ENCODE measurements around the gene CTR9. TPM values are rescaled to one million over a fixed set of nuclear protein-coding genes. Genes with fewer than 3 reads are reported as not detected.
A peak's percentile ranks its signal among the peaks of the same experiment; 100 is the strongest.
"Not testable (repeated sequence)": the region's sequence is repeated elsewhere in the genome, so short reads cannot be mapped to it uniquely, and the experiment has no call there.

Gene CTR9
- total RNA-seq, 1 experiment from 2014 or later: 20.5 TPM

DNA sequence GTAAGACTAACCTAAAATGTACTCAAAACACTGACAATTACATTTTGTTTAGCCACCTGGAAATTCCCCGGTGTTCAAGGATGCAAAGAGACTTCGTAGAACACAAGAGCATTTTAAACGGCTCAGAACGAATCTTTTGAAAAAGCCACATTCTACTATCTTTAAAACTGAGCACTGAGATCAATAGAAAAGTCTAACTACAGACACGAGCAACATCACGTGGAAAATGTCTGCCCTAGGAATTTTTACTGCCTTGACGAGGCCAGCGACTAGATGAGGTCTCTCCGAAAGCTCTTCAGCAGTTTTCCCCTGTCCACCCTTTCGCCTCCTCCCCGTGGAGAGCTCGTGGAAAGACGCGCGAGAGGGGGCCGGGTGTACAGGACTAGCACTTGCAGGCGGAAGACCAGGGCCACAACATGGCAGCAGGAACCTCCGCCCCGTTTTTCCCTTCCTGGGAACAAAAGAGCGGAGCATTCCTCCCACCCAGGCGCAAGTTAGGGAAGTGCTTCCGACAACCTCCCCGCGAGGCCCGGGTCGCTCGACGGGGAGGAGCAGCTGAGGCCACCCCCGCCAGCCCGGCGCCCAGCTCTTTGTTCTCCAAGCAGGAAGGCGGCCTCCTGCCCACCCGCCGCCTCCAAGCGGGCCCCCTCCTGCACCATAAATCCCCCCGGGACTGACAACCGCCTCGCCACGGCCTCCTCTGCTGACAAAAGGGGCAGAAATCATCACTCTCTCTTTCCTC, 56.6 kb downstream of the CTR9 start:
- Histone ChIP-seq H3K27me3 (ENCODE audit: control insufficient read depth, insufficient read depth, low read length) (no peaks in the 10 kb centered on the region; the same call in 1 of the 2 replicates), H3K36me3 (replicated peaks; ENCODE audit: control insufficient read depth, insufficient read depth, low read length) (peaks cover 34% of the 10 kb centered on the region), H3K4me3 (ENCODE audit: insufficient read depth, low read depth, low read length) (peak overlapping the region; percentile 98)
- peak; percentile 66 for DNase-seq

DNA sequence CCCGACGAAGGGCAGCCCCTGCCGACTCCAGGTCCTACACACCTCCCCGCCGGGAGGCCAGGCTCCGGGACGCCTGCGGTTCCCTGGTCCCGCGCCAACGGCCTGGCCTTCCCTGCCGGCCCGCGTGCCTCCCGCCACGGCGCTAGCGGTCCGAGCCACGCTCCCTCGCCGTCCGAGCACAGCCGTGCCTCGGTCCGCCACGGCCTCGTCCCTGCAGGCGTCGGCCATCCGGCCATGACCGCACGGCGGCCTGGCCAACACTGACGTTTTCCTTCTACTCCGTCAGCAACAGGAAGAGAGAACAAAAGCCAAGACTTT, 57.1 kb downstream of the CTR9 start:
- no peaks in the 10 kb centered on the region; the same call in 1 of the 2 replicates for H3K27me3 ChIP-seq (ENCODE audit: control insufficient read depth, insufficient read depth, low read length)
- peak overlapping the region; percentile 98 for H3K4me3 ChIP-seq (ENCODE audit: insufficient read depth, low read depth, low read length)
- peaks cover 30% of the 10 kb centered on the region for H3K36me3 ChIP-seq (replicated peaks; ENCODE audit: control insufficient read depth, insufficient read depth, low read length)
- no peak for DNase-seq

DNA sequence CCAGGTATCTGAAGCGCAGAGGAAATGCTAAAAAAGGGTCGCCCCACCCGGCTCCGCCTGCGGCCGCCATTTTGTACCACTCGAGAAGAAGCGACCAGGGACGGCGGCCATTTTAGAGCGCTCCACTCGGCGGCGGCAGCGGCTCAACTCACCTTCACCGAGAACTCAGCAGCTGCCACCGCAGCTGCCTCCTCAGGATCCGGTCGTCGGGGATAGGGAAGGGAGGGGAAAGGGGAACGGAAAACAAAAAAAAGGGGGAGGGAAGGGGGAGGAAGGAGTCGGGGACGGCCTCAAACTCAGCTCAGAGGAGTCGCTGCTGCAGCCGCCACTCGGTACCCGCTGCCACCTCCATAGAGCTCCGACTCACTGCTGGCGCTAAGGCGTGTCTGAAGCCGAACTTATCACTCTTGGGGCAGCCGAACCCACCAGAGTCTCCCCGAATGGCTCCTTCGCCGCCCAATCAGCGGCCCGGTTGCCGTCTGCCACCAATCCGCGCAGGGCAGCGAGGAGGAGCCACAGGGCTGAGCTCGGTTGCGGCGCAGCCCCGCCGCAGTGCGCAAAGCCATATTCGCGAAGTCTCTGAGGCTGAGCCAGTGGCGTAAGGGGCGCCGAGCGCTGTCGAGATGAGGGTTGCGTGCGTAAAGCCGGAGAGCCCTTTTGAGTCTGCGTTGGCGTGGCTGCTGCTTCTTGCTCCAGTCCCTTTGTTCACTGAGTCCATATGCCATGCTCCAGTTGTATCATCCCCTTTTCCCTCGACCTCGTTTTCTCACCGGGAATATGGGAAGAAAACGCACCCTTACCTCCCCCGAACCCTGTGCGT, 57.7 kb downstream of the CTR9 start, which contains the start of gene EIF4G2:
Gene EIF4G2, minus strand, starts transcription at position 374 of the 820 bp plus-strand sequence.
- peak; percentile 97 for DNase-seq
- Histone ChIP-seq H3K4me3 (ENCODE audit: insufficient read depth, low read depth, low read length) (peak within 1 kb of the TSS; percentile 98), H3K36me3 (replicated peaks; ENCODE audit: control insufficient read depth, insufficient read depth, low read length) (peaks cover 25% of the 10 kb centered on the region), H3K27me3 (ENCODE audit: control insufficient read depth, insufficient read depth, low read length) (no peaks in the 10 kb centered on the region; the same call in 1 of the 2 replicates)

DNA sequence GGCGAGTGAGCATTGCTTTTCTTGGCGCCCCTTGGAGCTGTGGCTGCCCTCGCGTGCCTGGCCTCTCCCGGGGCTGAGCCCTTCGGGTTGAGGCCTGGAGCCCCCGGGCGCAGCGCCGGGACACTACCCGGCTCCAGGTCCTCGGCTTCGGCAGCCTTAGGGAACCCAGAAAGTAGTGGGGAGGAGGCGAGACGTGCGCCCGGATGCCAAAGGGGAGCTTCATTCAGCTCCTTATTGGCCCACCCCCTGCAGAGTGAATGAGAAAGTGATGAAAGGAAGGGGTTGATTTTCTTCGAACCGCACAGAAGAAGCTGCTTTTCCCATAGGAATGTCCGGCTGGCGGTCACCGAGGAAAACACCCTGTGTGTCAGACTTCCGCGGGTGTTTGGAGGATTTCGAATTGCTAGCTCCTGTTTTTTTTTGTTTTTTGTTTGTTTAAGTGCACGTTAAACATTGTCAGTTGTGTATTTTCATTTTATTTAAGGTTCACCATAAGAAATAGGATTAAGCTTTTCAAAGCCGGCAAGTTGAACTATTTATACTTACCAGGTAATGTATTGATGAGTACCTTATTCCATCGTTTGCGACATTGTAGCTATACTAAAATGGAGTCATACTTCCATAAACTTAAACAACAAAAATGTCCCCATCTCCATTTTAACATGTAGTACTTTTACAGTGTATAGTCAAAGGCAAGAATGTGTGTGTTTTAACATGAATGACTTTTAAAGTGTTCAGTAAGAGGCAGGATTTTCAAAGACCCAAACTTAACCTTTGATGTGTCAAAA, 58.5 kb downstream of the CTR9 start:
- DNase-seq: peak; percentile 77
- no peaks in the 10 kb centered on the region; the same call in 1 of the 2 replicates for H3K27me3 ChIP-seq (ENCODE audit: control insufficient read depth, insufficient read depth, low read length)
- peak overlapping the region; percentile 98 for H3K4me3 ChIP-seq (ENCODE audit: insufficient read depth, low read depth, low read length)
- peaks cover 20% of the 10 kb centered on the region for H3K36me3 ChIP-seq (replicated peaks; ENCODE audit: control insufficient read depth, insufficient read depth, low read length)

- no peak overlapping the region for H3K4me3 ChIP-seq (ENCODE audit: insufficient read depth, low read depth, low read length)
- H3K27me3 ChIP-seq (ENCODE audit: control insufficient read depth, insufficient read depth, low read length): no peaks in the 10 kb centered on the region; the same call in 1 of the 2 replicates
- no peaks in the 10 kb centered on the region for H3K36me3 ChIP-seq (replicated peaks; ENCODE audit: control insufficient read depth, insufficient read depth, low read length)
- no peak for DNase-seq
These were observed 62.9 kb downstream of the CTR9 start for GRCh38 chr11:10813945-10814344.

DNA sequence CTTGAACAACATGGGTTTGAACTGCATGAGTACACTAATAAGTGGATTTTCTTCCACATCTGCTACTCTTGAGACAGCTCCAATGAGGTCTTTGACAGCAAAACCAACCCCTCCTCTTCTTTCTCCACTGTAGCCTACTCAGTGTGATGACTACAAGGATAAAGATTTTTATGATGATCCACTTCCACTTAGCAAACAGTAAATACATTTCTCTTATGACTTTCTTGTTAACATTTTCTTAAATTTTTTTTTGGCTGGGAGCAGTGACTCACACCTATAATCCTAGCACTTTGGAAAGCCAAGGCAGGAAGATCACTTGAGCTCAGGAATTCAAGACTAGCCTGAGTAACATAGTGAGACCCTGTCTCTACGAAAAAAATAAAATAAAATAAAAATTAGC, 67.5 kb downstream of the CTR9 start:
- Histone ChIP-seq H3K4me3 (ENCODE audit: insufficient read depth, low read depth, low read length) (no peak overlapping the region), H3K27me3 (ENCODE audit: control insufficient read depth, insufficient read depth, low read length) (no peaks in the 10 kb centered on the region), H3K36me3 (replicated peaks; ENCODE audit: control insufficient read depth, insufficient read depth, low read length) (no peaks in the 10 kb centered on the region)
- no peak for DNase-seq

GRCh38 chr11:10822491-10822890, 71.4 kb downstream of the CTR9 start:
- H3K36me3 ChIP-seq (replicated peaks; ENCODE audit: control insufficient read depth, insufficient read depth, low read length); H3K4me3 ChIP-seq (ENCODE audit: insufficient read depth, low read depth, low read length); DNase-seq; H3K27me3 ChIP-seq (ENCODE audit: control insufficient read depth, insufficient read depth, low read length): not testable (repeated sequence)

- Histone ChIP-seq H3K27me3 (ENCODE audit: control insufficient read depth, insufficient read depth, low read length) (no peaks in the 10 kb centered on the region), H3K4me3 (ENCODE audit: insufficient read depth, low read depth, low read length) (no peak overlapping the region), H3K36me3 (replicated peaks; ENCODE audit: control insufficient read depth, insufficient read depth, low read length) (no peaks in the 10 kb centered on the region)
- no peak for DNase-seq
These were observed 72.1 kb downstream of the CTR9 start for GRCh38 chr11:10823152-10823579.

GRCh38 chr11:10824888-10825287, 73.8 kb downstream of the CTR9 start:
- Histone ChIP-seq H3K4me3 (ENCODE audit: insufficient read depth, low read depth, low read length) (no peak overlapping the region), H3K36me3 (replicated peaks; ENCODE audit: control insufficient read depth, insufficient read depth, low read length) (no peaks in the 10 kb centered on the region), H3K27me3 (ENCODE audit: control insufficient read depth, insufficient read depth, low read length) (no peaks in the 10 kb centered on the region)
- no peak for DNase-seq

DNA sequence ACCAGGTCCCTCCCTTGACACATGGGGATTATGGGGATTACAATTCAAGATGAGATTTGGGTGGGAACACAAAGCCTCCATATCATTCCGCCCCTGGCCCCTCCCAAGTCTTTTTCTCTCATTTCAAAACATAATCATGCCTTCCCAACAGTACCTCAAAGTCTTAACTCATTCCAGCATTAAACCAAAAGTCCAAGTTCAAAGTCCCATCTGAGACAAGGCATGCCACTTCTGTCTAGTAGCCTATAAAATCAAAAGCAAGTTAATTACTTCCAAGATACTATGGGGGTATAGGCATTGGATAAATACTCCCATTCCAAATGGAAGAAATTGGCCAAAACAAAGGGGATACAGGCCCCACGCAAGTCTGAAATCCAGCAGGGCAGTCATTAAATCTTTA, 77.4 kb downstream of the CTR9 start:
- no peak for DNase-seq
- H3K36me3 ChIP-seq (replicated peaks; ENCODE audit: control insufficient read depth, insufficient read depth, low read length): no peaks in the 10 kb centered on the region
- H3K4me3 ChIP-seq (ENCODE audit: insufficient read depth, low read depth, low read length): no peak overlapping the region
- no peaks in the 10 kb centered on the region for H3K27me3 ChIP-seq (ENCODE audit: control insufficient read depth, insufficient read depth, low read length)

DNA sequence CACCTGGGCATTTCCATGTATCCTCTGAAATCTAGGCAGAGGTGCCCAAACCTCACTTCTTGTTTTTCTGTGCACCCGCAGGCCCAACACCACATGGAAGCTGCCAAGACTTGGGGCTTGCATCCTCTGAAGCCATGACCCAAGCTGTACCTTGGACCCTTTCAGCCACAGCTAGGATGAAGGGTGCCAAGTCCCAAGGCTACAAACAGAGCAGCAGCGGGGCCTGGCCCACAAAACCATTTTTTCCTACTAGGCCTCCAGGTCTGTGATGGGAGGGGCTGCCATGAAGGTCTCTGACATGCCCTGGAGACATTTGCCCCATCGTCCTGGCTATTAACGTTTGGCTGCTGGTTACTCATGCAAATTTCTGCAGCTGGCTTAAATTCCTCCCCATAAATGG, 78.1 kb downstream of the CTR9 start:
- Histone ChIP-seq H3K4me3 (ENCODE audit: insufficient read depth, low read depth, low read length) (no peak overlapping the region), H3K36me3 (replicated peaks; ENCODE audit: control insufficient read depth, insufficient read depth, low read length) (no peaks in the 10 kb centered on the region), H3K27me3 (ENCODE audit: control insufficient read depth, insufficient read depth, low read length) (no peaks in the 10 kb centered on the region)
- no peak for DNase-seq

Other genes with a start within 250 kb of the CTR9 start
- gene RNF141, start 210.1 kb upstream of the CTR9 start, total RNA-seq (2014; rRNA removed; shearing (Covaris generic)): 21.8 and 27.6 TPM in 2 replicates
- 0.11 and 0.55 TPM in 2 replicates for gene LYVE1, start 182.6 kb upstream of the CTR9 start, total RNA-seq (2014; rRNA removed; shearing (Covaris generic))
- gene IRAG1, start 57.5 kb upstream of the CTR9 start, total RNA-seq (2014; rRNA removed; shearing (Covaris generic)): 3.0 and 4.5 TPM in 2 replicates
- gene EIF4G2, start 57.7 kb downstream of the CTR9 start, total RNA-seq (2014; rRNA removed; shearing (Covaris generic)): 768 and 799 TPM in 2 replicates
- 34.2 and 47.7 TPM in 2 replicates for gene ZBED5, start 106.8 kb downstream of the CTR9 start, total RNA-seq (2014; rRNA removed; shearing (Covaris generic))

All from H7 (cell line).